Measurements from ENCODE around the gene NR1I3. TPM values are rescaled to one million over a fixed set of nuclear protein-coding genes. Genes with fewer than 3 reads are reported as not detected.
A peak's percentile ranks its signal among the peaks of the same experiment; 100 is the strongest.

The NR1I3 gene
- total RNA-seq, 2 experiments from 2014 or later = not detected

DNA sequence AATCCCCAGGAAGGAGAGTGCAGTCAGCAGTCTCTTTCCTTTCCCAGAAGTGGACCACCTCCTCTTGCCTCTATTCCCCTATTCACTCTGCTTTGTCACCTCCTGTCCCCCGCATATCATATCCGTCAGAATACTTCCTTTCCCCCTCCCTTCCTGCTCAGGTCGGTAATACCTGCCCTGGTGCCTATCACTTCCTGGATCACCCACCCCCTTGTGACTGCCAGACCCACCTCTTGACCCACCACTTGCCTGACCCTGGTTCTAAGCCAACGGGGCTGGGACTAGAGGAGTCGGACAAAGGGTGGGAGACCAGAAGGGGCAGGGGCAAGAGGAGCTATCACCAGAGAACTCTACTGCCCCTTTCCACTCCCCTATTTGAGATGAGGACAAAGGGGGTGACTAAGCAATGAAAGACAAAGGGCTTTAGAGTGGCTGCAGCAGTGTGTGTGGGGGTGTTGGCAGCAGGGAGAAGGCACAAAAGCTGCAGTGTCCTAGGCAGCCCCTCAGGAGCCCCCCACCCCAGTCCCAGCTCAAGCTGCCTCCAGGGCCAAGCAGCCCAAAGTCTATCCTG is 37.5 kb downstream of the NR1I3 start:
- Mint-ChIP-seq H3K36me3 (ENCODE audit: low read depth) (peaks cover 27% of the 10 kb centered on the region), H3K27me3 (ENCODE audit: low read depth) (no peaks in the 10 kb centered on the region), H3K27ac (peak overlapping the region; percentile 95), H3K4me1 (ENCODE audit: low read depth) (peaks cover 79% of the 10 kb centered on the region), H3K9me3 (ENCODE audit: insufficient read depth) (no peaks in the 10 kb centered on the region), H3K4me3 (peak overlapping the region; percentile 45)
- DNase-seq (peak; percentile 46), ATAC-seq (no peak)
- ChIA-PET CTCF (interaction anchor here (1.0 to 18.1 kb wide), 7 partner anchors 9 to 182 kb away, joined by 3 to 331 read pairs (median 9); partner anchors contain the start of genes APOA2, FCER1G, PPOX and TOMM40L), POLR2A (interaction anchor here (0.5 to 3.7 kb wide), 7 partner anchors 11 to 47 kb away, joined by 3 to 31 read pairs (median 3); partner anchors contain the start of genes TOMM40L and UFC1)

DNA sequence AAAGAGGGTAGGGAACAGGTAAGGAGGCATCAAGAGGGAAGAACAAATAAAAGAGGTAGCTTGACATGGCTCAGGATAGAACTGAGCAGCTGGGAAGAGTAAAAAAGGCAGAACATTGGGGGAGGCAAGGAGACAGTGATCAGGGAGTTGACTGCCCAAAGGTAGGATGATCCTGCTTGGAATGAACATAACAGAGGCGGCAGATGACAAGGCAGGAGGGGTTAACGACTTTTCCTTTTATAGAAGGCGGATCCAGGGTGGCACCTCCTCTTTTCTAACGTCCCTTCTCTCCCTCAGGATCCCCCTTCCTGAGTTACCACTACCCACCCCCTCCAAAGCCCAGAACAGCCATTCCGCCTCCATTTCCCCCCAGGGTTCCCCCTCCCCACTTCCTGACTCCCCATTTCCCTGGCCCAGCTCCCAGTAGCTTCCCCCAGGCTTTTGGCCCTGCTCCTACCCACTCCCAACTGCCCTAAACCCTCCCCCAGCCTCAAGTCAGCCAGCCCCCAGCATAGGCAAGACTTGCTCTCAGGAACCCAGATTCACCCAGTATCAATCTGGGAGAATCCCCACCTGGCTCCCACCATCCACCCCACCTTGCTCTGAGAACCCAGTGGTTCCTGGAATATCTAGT is 38.4 kb downstream of the NR1I3 start:
- ATAC-seq (no peak), DNase-seq (no peak)
- H3K4me1 Mint-ChIP-seq (ENCODE audit: low read depth) = peaks cover 82% of the 10 kb centered on the region
- CTCF ChIA-PET = interaction anchor here (1.4 to 18.1 kb wide), 4 partner anchors 23 to 92 kb away, joined by 3 to 331 read pairs (median 6); partner anchors contain the start of genes APOA2, FCER1G, PPOX and TOMM40L
- no peaks in the 10 kb centered on the region for H3K9me3 Mint-ChIP-seq (ENCODE audit: insufficient read depth)
- no peaks in the 10 kb centered on the region for H3K27me3 Mint-ChIP-seq (ENCODE audit: low read depth)
- POLR2A ChIA-PET = interaction anchor here (0.5 to 1.9 kb wide), 2 partner anchors 14 to 33 kb away, joined by 3 to 9 read pairs; partner anchors contain the start of gene PPOX
- H3K27ac Mint-ChIP-seq = peak overlapping the region; percentile 95
- H3K4me3 Mint-ChIP-seq = no peak overlapping the region
- peaks cover 21% of the 10 kb centered on the region for H3K36me3 Mint-ChIP-seq (ENCODE audit: low read depth)

DNA sequence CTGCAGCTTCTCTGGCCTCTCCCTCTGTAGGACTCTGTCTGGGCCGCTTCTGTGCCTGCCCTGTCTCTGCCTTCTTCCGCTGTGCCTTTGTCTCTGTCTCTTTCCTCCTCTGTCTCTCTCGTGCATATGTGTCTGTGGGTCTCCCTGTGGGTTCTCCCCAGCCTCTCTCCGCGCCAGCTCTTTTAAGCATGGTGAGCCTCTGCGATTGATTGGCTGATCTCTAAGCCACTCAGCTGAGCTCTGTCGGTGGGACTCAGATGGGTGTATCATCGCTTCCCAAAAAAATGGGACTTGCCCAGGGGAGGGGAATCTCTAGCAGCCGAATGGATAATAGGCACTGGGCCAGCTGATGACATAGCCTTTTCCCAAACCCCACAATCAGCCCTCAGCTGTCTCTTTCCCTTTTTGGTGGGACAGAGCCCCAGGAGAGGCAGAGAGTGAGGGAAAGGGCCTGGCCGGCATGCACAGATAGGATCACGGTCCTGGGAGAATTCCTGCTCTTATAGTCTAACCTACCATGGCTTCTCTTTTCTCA is 39.0 kb downstream of the NR1I3 start, which contains the start of gene ADAMTS4:
TSS of gene ADAMTS4 (minus strand) at position 158 of the 535 bp plus-strand sequence. CDS start 427 bp downstream, outside the sequence.
- H3K4me1 Mint-ChIP-seq (ENCODE audit: low read depth) = peaks cover 79% of the 10 kb centered on the region
- DNase-seq = no peak

DNA sequence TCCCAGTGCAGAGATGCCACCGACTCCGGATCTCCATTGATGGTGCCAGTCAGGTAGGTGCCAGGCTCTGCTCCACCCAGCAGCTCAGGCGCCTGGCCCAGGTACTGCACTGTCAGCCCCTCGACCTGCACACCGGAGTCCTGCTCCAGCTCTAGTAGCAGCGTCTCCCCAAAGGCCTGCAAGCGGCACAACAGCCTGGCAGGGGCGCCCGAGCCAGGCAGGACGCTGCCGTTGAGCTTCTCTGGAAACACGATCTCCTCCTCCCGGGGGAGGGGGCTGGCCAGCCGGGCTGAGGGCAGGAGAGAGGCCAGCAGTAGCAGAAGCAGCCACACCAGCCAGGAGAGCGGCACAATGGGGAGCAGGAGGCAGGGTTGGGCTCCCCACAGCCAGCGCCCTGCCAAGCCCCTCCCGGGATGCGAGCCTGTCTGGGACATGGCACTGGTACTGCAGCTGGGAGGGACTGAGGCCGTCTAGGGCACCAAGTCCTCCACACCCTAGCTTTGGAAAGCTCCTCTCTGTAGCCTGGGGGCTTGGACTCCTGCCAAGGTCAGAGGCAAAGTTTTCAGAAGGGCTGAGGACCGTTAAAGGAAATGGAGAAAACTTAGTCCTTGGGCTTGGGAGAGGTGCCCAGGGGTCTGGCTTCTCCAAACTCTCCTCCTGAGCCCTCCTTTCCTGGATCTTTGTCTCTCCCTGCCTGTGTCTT is 39.7 kb downstream of the NR1I3 start:
- H3K4me3 Mint-ChIP-seq = no peak overlapping the region
- H3K27ac Mint-ChIP-seq = peak overlapping the region; percentile 17
- DNase-seq = no peak
- peaks cover 9% of the 10 kb centered on the region for H3K36me3 Mint-ChIP-seq (ENCODE audit: low read depth)
- H3K27me3 Mint-ChIP-seq (ENCODE audit: low read depth) = no peaks in the 10 kb centered on the region
- CTCF ChIA-PET = interaction anchor here (1.4 to 18.1 kb wide), 4 partner anchors 16 to 93 kb away, joined by 3 to 331 read pairs (median 10); partner anchors contain the start of genes APOA2, FCER1G, PPOX and TOMM40L
- no peaks in the 10 kb centered on the region for H3K9me3 Mint-ChIP-seq (ENCODE audit: insufficient read depth)
- no peak for ATAC-seq
- H3K4me1 Mint-ChIP-seq (ENCODE audit: low read depth) = peaks cover 73% of the 10 kb centered on the region
- POLR2A ChIA-PET = interaction anchor here (0.6 to 1.9 kb wide), 4 partner anchors 13 to 191 kb away, joined by 3 to 9 read pairs (median 6); partner anchors contain the start of gene PPOX

More for the DNA sequence above, 39.0 kb downstream of the NR1I3 start, which contains the start of gene ADAMTS4:
- peak within 1 kb of the TSS; percentile 95 for H3K27ac Mint-ChIP-seq
- no peaks in the 10 kb centered on the region for H3K27me3 Mint-ChIP-seq (ENCODE audit: low read depth)
- H3K9me3 Mint-ChIP-seq (ENCODE audit: insufficient read depth) = no peaks in the 10 kb centered on the region
- no peak within 1 kb of the TSS for H3K4me3 Mint-ChIP-seq
- POLR2A ChIA-PET = interaction anchor here (1.5 to 1.9 kb wide), 2 partner anchors 14 to 33 kb away, joined by 8 to 9 read pairs; partner anchors contain the start of gene PPOX
- ATAC-seq = no peak
- peaks cover 15% of the 10 kb centered on the region for H3K36me3 Mint-ChIP-seq (ENCODE audit: low read depth)
- CTCF ChIA-PET = interaction anchor here (1.4 to 18.1 kb wide), 4 partner anchors 17 to 92 kb away, joined by 3 to 331 read pairs (median 10); partner anchors contain the start of genes APOA2, FCER1G, PPOX and TOMM40L

DNA sequence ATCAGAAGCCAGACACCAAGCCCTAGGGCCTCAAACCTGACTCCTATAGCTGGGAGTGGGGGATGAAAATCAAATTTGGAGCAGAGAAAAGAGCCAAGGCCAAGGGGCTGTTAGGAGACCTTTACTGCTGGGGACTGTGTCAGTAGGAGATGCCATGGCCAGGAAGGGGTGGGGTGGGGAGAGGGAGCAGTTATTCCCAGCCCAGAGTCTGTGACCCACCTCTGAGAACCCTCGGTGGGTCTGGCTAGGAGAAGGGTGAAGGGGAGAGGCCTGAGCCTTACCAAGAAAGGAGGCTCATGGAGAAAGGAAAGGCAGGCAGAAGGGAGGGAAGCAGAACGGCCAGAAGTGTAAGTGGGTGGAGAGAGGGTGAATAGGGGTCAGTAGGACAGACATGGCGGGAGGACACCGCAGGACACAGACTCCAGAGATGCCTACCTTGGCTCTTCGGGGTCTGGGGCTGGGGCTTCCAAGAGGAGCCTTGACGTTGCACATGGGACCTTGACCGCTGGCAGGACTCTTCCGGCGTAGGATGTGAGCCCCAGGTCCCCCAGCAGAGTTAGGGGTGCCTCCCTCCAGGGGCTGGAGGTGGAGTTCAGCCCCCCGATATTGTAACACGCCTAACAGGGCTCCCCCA is 40.3 kb downstream of the NR1I3 start:
- ChIA-PET POLR2A (interaction anchor here (0.7 to 1.5 kb wide), 2 partner anchors 12 to 192 kb away, joined by 4 to 8 read pairs; no protein-coding TSS in a partner anchor), CTCF (interaction anchor here (1.7 to 18.1 kb wide), 3 partner anchors 16 to 93 kb away, joined by 5 to 331 read pairs (median 15); partner anchors contain the start of genes APOA2, FCER1G and TOMM40L)
- DNase-seq (no peak), ATAC-seq (no peak)
- H3K9me3 Mint-ChIP-seq (ENCODE audit: insufficient read depth) = no peaks in the 10 kb centered on the region
- H3K27me3 Mint-ChIP-seq (ENCODE audit: low read depth) = no peaks in the 10 kb centered on the region
- H3K4me3 Mint-ChIP-seq = no peak overlapping the region
- peak overlapping the region; percentile 67 for H3K27ac Mint-ChIP-seq
- H3K4me1 Mint-ChIP-seq (ENCODE audit: low read depth) = peaks cover 74% of the 10 kb centered on the region
- peaks cover 5% of the 10 kb centered on the region for H3K36me3 Mint-ChIP-seq (ENCODE audit: low read depth)

DNA sequence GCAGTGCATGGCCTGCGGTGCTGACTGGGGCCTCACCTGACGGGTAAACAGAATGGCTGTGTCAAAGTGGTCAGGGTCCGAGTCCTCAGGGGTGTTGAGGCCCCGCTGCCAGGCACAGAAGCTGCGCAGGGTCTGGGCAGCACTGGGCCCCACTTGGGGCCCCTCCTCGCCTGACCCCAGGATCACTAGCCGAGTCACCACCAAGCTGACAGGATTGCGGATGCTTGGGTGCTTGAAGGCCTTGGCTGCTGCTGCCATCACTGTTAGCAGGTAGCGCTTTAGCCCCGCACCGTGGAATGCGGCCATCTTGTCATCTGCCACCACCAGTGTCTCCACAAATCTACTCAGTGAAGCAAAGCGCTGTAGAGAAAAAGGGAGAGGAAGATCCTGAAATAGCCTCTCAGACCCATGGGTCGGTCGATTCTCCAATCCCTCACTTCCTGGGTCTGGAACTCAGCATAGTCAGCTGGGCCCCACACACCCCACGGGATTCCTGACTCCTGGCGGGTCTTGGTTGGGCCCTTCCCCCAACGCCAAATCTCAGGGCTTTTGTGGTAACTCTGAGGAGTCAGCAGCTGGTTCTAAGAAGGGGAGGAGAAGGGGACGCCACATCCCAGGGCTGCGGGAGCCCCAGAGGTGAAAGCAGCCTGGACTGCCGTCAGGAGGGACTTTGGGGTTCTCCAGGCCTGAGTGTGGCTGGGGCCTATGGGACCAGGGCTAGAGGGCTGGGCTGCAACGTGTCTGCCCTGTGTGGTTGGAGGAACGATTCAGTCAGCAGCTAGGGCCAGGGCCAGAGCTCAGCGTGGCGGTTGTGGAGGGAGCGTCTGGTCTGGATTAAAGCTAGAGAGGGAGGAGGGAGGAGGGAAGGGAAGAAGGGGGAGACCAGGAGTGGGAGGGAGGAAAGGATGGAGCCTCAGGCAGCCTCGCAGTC is 41.2 kb downstream of the NR1I3 start:
- POLR2A ChIA-PET = no interaction called here
- Mint-ChIP-seq H3K27ac (peak overlapping the region; percentile 67), H3K36me3 (ENCODE audit: low read depth) (no peaks in the 10 kb centered on the region), H3K9me3 (ENCODE audit: insufficient read depth) (no peaks in the 10 kb centered on the region), H3K4me3 (no peak overlapping the region), H3K4me1 (ENCODE audit: low read depth) (peaks cover 76% of the 10 kb centered on the region), H3K27me3 (ENCODE audit: low read depth) (no peaks in the 10 kb centered on the region)
- no peak for ATAC-seq
- CTCF ChIA-PET = interaction anchor here (2.3 to 18.1 kb wide), 2 partner anchors 15 to 26 kb away, joined by 15 to 331 read pairs; partner anchors contain the start of genes APOA2, FCER1G and TOMM40L
- no peak for DNase-seq

- DNase-seq (no peak), ATAC-seq (no peak)
- no peaks in the 10 kb centered on the region for H3K36me3 Mint-ChIP-seq (ENCODE audit: low read depth)
- no peaks in the 10 kb centered on the region for H3K27me3 Mint-ChIP-seq (ENCODE audit: low read depth)
- no peak overlapping the region for H3K4me3 Mint-ChIP-seq
- H3K9me3 Mint-ChIP-seq (ENCODE audit: insufficient read depth) = no peaks in the 10 kb centered on the region
- POLR2A ChIA-PET = no interaction called here
- CTCF ChIA-PET = interaction anchor here (18.1 kb wide), 1 partner anchor 26 kb away, joined by 331 read pairs; the partner anchor contains the start of genes APOA2, FCER1G and TOMM40L
- H3K27ac Mint-ChIP-seq = peak overlapping the region; percentile 17
- H3K4me1 Mint-ChIP-seq (ENCODE audit: low read depth) = peaks cover 69% of the 10 kb centered on the region
Observed at GRCh38 chr1:161196111-161196510, 41.9 kb downstream of the NR1I3 start.

DNA sequence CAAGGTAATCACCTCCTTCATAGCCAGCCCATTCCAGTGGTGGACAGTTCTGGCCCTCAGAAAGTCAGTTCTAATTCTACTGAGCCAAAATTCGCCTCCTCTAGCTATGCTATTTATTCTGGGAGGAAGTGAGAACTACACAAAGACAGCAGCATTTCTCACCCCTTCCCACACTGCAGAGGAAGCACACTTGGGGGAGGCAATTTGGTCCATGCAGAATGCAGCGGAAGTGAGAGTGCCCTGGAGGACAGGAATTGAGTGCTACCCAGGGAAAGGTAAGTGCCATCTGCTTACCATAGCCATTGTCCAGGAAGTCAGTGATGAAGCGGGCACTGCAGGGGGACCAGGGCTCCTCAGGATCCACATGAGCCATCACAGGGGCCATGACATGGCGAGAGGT is 42.8 kb downstream of the NR1I3 start:
- H3K36me3 Mint-ChIP-seq (ENCODE audit: low read depth) = no peaks in the 10 kb centered on the region
- DNase-seq (no peak), ATAC-seq (no peak)
- H3K27me3 Mint-ChIP-seq (ENCODE audit: low read depth) = no peaks in the 10 kb centered on the region
- ChIA-PET POLR2A (no interaction called here), CTCF (interaction anchor here (1.1 to 4.7 kb wide), 5 partner anchors 10 to 179 kb away, joined by 3 to 22 read pairs (median 11); partner anchors contain the start of genes PPOX and TOMM40L)
- H3K27ac Mint-ChIP-seq = peak overlapping the region; percentile 84
- no peak overlapping the region for H3K4me3 Mint-ChIP-seq
- peaks cover 61% of the 10 kb centered on the region for H3K4me1 Mint-ChIP-seq (ENCODE audit: low read depth)
- no peaks in the 10 kb centered on the region for H3K9me3 Mint-ChIP-seq (ENCODE audit: insufficient read depth)

DNA sequence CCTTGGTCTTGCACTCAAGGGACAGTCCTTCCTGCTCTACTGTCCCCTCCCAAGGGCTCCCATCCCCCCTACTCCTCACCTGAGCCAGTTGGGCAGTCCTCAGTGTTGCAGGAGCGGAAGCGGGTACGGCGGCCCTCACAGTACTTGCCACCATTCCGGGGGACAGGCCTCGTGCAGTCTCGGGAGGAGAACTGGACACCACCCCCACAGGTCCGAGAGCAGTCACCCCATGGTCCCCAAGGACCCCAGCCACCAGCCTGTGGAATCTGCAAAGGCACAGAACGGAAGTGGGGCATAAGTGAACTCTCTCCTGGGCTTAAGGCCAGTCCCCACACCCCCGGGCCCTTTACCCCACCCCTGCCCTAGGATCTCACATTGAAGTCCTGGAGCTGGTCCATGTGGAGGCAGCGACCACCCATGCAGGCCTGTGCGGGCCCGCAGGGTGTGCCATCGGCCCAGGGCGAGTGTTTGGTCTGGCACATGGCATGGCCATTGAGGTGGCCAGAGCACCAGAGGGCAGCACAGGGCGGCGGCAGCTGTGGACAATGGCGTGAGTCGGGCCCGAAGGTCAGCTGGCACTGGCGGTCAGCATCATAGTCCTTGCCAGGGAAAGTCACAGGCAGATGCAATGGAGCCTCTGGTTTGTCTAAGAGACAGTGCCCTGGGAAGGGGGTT is 44.3 kb downstream of the NR1I3 start:
- no peaks in the 10 kb centered on the region for H3K9me3 Mint-ChIP-seq (ENCODE audit: insufficient read depth)
- POLR2A ChIA-PET = interaction anchor here (2.8 to 4.2 kb wide), 3 partner anchors 8 to 28 kb away, joined by 13 to 38 read pairs (median 16); partner anchors contain the start of genes NDUFS2 and PPOX
- peak overlapping the region; percentile 34 for H3K27ac Mint-ChIP-seq
- no peaks in the 10 kb centered on the region for H3K36me3 Mint-ChIP-seq (ENCODE audit: low read depth)
- peaks cover 53% of the 10 kb centered on the region for H3K4me1 Mint-ChIP-seq (ENCODE audit: low read depth)
- ATAC-seq = no peak
- no peaks in the 10 kb centered on the region for H3K27me3 Mint-ChIP-seq (ENCODE audit: low read depth)
- DNase-seq = no peak
- CTCF ChIA-PET = interaction anchor here (1.1 to 5.2 kb wide), 13 partner anchors 8 to 188 kb away, joined by 3 to 72 read pairs (median 19); partner anchors contain the start of genes NDUFS2, PPOX and TOMM40L
- no peak overlapping the region for H3K4me3 Mint-ChIP-seq

All from activated CD8-positive, alpha-beta T cell treated with anti-CD3 and anti-CD28 coated beads, Interleukin-2, amount 10 ng/mL, durations not matched to agents 7 days and 5 days (primary cell).